Dedifferentiated amniotic fluid mesenchymal stem cell (primary cell): ENCODE data around the gene TXNDC2.
"Not testable (repeated sequence)": the region's sequence is repeated elsewhere in the genome, so short reads cannot be mapped to it uniquely, and the experiment has no call there.

ENCODE experiments used
- DNase-seq: peaks from one replicate; pipeline ENCODE4 v3.0.0-alpha.2; 2016; ENCODE audit errors: extremely low spot score

TXNDC2 gene

GRCh38 chr18:9884532-9885140 lies 1.1 kb upstream of the TXNDC2 start:
- DNase-seq: no peak

GRCh38 chr18:9886005-9886348 lies 204 bp downstream of the TXNDC2 start:
- DNase-seq: no peak

GRCh38 chr18:9887992-9888391 lies 2.2 kb downstream of the TXNDC2 start:
- no peak for DNase-seq

- DNase-seq: no peak
These were observed 4.4 kb downstream of the TXNDC2 start for GRCh38 chr18:9890196-9890595.

DNA sequence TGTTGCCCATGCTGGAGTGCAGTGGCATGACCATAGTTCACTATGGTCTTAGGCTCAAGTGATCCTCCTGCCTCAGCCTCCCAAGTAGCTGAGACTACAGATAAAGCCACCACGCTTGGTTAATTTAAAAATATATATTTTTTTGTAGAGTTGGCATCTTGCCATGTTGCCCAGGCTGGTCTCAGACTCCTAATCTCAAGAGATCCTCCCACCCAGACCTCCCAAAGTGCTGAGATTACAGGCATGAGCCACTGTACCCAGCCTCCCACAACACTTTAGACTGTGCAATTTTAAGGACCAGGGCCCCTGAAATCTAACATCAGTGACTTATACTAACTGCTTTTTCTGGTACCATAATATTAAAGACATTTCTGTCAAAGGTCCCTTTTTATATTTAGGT lies 5.2 kb downstream of the TXNDC2 start:
- no peak for DNase-seq

DNA sequence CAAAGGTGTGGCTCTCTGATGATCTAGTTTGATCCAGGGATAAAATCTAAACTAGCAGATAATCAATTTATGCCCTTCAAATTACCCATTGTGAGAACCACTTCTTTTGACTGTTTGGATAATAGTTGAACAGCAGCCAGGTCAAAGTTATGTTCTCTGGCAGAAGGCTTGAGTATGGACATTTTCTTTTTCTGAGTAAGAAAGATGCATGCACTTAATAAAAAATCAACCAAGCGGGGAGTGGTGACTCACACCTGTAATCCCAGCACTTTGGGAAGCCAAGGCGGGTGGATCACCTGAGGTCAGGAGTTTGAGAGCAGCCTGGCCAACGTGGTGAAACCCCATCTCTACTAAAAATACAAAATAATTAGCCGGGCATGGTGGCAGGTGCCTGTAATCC lies 5.7 kb downstream of the TXNDC2 start:
- DNase-seq: not testable (repeated sequence)

DNA sequence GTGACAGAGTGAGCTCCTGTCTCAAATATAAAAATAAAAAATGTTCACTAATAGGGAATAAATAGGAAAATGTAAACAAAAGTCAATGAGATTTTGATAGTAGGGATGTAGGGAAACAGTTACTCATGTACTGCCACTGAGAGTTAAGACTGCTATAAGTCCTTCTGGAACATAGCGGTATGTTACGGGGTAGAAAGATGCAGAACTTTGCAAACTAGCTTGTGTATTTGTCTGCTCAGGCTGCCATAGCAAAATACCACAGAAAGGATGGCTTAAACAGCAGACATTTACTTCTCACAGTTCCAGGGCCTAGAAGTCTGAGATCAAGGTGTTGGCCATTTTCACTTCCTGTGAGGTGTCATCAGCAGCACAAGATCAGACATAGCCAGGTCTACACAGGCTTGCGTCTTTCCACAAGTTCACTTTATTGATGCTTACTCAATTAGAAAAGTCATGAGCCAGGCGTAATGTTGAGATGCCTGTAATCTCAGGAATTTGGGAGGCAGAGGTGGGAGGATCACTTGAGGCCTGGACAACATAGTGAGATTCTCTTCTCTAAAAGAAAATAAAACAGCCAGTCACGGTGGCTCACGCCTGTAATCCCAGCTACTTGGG lies 8.8 kb downstream of the TXNDC2 start:
- DNase-seq: no peak

- no peak for DNase-seq
These were observed 11.4 kb downstream of the TXNDC2 start for GRCh38 chr18:9897129-9897528.

GRCh38 chr18:9897787-9898291 lies 12.1 kb downstream of the TXNDC2 start:
- not testable (repeated sequence) for DNase-seq

DNA sequence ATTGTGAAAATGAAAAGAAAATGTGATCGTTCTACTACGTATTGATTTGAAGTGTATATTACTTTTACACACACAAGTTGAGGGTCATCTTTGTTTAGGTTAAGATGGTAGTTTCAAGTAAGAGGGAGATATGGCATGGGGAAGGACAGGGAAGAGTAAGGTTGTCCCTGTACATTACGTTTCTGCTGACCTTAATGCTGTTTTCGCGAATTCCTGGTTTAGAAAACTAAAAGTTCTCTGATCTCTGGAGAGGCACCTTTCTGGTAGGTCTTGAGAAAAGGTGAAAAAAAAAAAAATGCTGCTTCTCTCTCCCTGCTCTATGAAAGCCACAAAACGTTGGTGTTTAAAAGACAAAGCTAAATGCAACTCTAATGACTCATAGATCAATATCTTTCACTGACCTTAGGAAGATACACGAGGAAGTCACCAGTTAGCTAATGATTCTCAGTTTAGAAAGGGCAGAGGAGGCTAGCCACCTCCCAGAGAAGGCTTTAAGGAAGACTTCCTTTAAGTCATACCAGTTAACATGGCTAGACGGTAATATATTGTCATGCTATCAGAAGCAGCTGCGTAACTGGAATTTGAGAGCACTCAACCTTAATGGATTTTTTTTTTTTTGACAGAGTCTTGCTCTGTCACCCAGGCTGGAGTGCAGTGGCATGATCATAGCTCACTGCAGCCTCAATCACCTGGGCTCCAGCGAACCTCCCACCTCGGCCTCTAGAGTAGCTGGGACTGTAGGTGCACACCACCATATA lies 13.2 kb downstream of the TXNDC2 start:
- no peak for DNase-seq

GRCh38 chr18:9899550-9899930 lies 13.8 kb downstream of the TXNDC2 start:
- DNase-seq: not testable (repeated sequence)

GRCh38 chr18:9900699-9901098 lies 14.9 kb downstream of the TXNDC2 start:
- DNase-seq: no peak

GRCh38 chr18:9901377-9901776 lies 15.6 kb downstream of the TXNDC2 start:
- peak; percentile 17 for DNase-seq

GRCh38 chr18:9902264-9902663 lies 16.5 kb downstream of the TXNDC2 start:
- not testable (repeated sequence) for DNase-seq

- DNase-seq: no peak
These were observed 17.1 kb downstream of the TXNDC2 start for GRCh38 chr18:9902832-9903231.

- no peak for DNase-seq
These were observed 19.7 kb downstream of the TXNDC2 start for GRCh38 chr18:9905401-9905922.

DNA sequence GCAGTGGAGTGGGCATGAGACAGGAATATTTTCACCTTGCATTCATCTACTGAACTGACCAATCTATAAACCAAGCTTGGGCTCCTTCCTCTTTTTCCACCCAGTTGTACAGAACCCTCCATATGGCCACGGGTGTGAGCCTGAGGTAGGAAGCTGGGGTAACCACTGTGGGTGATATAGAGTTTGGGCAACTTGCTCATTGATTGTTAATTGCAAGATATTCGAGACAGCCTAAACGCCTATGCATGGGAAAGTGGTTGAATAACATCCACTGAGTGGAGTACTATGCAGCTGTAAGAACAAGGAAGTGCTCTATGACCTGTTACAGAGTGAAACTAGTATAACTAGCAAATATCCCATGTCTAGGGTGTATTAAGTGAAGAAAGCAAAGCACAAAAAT lies 20.7 kb downstream of the TXNDC2 start:
- no peak for DNase-seq

GRCh38 chr18:9907867-9908266 lies 22.1 kb downstream of the TXNDC2 start:
- no peak for DNase-seq

DNA sequence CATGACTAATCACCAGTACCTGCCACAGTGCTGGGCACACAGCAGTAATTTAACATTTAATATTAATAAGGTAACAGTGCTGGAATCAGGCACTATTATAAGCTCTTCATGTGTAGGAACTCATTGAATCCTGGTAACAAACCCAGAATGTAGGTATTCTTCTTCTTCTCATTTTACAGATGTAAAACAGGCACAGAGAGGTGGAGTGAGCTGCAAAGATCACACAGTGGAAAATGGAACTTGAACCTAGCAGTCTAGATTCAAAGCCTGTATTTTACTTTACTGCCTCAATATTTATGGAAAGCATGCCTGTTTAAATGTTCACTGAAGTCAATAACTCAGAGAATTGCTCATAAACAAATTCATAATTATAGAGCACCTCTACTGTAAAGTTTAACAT lies 24.3 kb downstream of the TXNDC2 start:
- no peak for DNase-seq

- DNase-seq: no peak
These were observed 24.9 kb downstream of the TXNDC2 start for GRCh38 chr18:9910661-9911060.

- no peak for DNase-seq
These were observed 25.5 kb downstream of the TXNDC2 start for GRCh38 chr18:9911226-9911625.

- not testable (repeated sequence) for DNase-seq
These were observed 26.5 kb downstream of the TXNDC2 start for GRCh38 chr18:9912285-9912684.

DNA sequence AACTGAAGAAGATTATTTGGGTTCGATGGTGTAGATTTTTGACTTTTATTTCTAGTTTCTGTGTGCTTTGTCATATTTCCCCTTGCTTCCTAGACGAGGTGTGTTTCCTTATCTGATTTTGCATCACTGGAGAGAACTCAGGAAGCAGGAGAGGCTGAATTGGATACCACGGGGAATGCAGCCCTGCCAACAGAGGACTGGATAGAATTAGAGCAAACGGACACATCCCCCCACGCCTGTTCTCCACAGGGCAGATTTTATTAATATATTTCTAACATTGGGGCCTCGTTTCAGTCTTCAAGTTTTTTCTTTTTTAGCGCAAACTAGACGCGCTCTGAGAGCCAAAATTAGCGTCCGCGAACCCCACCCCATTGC lies 27.4 kb downstream of the TXNDC2 start:
- peak; percentile 44 for DNase-seq
